ACC112 (cell line): Measurements from ENCODE around the gene FIBP.
A peak's percentile ranks its signal among the peaks of the same experiment; 100 is the strongest.

Source experiments
- H2AFZ ChIP-seq: fragments of 200-600 bp; sonication (generic); one replicate; pipeline ENCODE4 v1.6.0; 2017; ENCODE audit warnings: antibody characterized with exemption, low read length; ENCODE audit not compliant: unreplicated experiment
- H3K27ac ChIP-seq: fragments of 200-600 bp; sonication (generic); 2 replicates; pipeline ENCODE4 v1.5.1; 2014; ENCODE audit warnings: low read depth, mild to moderate bottlenecking, antibody characterized with exemption, low read length, moderate library complexity
- H3K27me3 ChIP-seq: fragments of 200-600 bp; sonication (generic); 2 replicates; pipeline ENCODE4 v1.6.1; 2014; ENCODE audit warnings: mild to moderate bottlenecking, antibody characterized with exemption, low read length, moderate library complexity, mixed read lengths; ENCODE audit not compliant: insufficient read depth
- H3K36me3 ChIP-seq: fragments of 200-600 bp; sonication (generic); 2 replicates; pipeline ENCODE4 v1.6.1; 2016; ENCODE audit warnings: mild to moderate bottlenecking, antibody characterized with exemption, low read length, moderate library complexity, mixed read lengths; ENCODE audit not compliant: insufficient read depth
- H3K4me1 ChIP-seq: fragments of 200-600 bp; sonication (generic); one replicate; pipeline ENCODE4 v1.6.1; 2016; ENCODE audit warnings: low read length, mixed read lengths; ENCODE audit not compliant: insufficient read depth, unreplicated experiment, control insufficient read depth
- H3K4me3 ChIP-seq: fragments of 200-600 bp; sonication (generic); 2 replicates; pipeline ENCODE4 v1.5.1; 2014; ENCODE audit warnings: mild to moderate bottlenecking, low read depth, low read length
- H3K79me2 ChIP-seq: fragments of 200-600 bp; sonication (generic); one replicate; pipeline ENCODE4 v1.6.0; 2016; ENCODE audit warnings: low read length; ENCODE audit not compliant: control insufficient read depth, unreplicated experiment, insufficient read depth

FIBP gene

GRCh38 chr11:65862941-65863888, 25.1 kb downstream of the FIBP start:
- Histone ChIP-seq H3K4me1 (peaks cover 19% of the 10 kb centered on the region), H3K27ac (no peak overlapping the region), H3K36me3 (peaks cover 25% of the 10 kb centered on the region; the same call in 1 of the 2 replicates), H2AFZ (no peak overlapping the region), H3K4me3 (no peak overlapping the region), H3K27me3 (no peaks in the 10 kb centered on the region), H3K79me2 (peaks cover 21% of the 10 kb centered on the region)

GRCh38 chr11:65862191-65862735, 26.0 kb downstream of the FIBP start:
- peak overlapping the region; percentile 99 for H3K4me3 ChIP-seq
- H3K4me1 ChIP-seq: peaks cover 19% of the 10 kb centered on the region
- H3K79me2 ChIP-seq: peaks cover 28% of the 10 kb centered on the region
- no peak overlapping the region for H3K27ac ChIP-seq
- peaks cover 15% of the 10 kb centered on the region; the same call in 1 of the 2 replicates for H3K36me3 ChIP-seq
- H3K27me3 ChIP-seq: no peaks in the 10 kb centered on the region
- no peak overlapping the region for H2AFZ ChIP-seq

- peak overlapping the region; percentile 99 for H3K4me3 ChIP-seq
- H3K27ac ChIP-seq: 0 out of 2 replicates have a peak overlapping the region, but pooled peaks have one; percentile 94
- peaks cover 34% of the 10 kb centered on the region for H3K79me2 ChIP-seq
- H3K36me3 ChIP-seq: peaks cover 11% of the 10 kb centered on the region; the same call in 1 of the 2 replicates
- no peaks in the 10 kb centered on the region for H3K27me3 ChIP-seq
- H3K4me1 ChIP-seq: peaks cover 19% of the 10 kb centered on the region
- no peak overlapping the region for H2AFZ ChIP-seq
Observed at GRCh38 chr11:65861533-65862183, 26.6 kb downstream of the FIBP start.

- Histone ChIP-seq H3K4me1 (peaks cover 19% of the 10 kb centered on the region), H3K79me2 (peaks cover 39% of the 10 kb centered on the region), H2AFZ (no peak overlapping the region), H3K36me3 (peaks cover 15% of the 10 kb centered on the region; the same call in 1 of the 2 replicates), H3K27ac (peak overlapping the region; percentile 94), H3K27me3 (no peaks in the 10 kb centered on the region), H3K4me3 (peak overlapping the region; percentile 99)
Observed at GRCh38 chr11:65861165-65861505, 27.1 kb downstream of the FIBP start.

- Histone ChIP-seq H3K27me3 (no peaks in the 10 kb centered on the region), H2AFZ (peak within 1 kb of the TSS; percentile 95), H3K4me3 (peak within 1 kb of the TSS; percentile 99), H3K27ac (peak within 1 kb of the TSS; percentile 94), H3K36me3 (peaks cover 17% of the 10 kb centered on the region; the same call in 1 of the 2 replicates), H3K4me1 (peaks cover 19% of the 10 kb centered on the region), H3K79me2 (peaks cover 45% of the 10 kb centered on the region)
Observed at GRCh38 chr11:65860278-65861164, 27.8 kb downstream of the FIBP start, which contains the start of gene MUS81. MUS81 (plus strand) TSS chr11:65860433; CDS start chr11:65860754, 321 bp downstream.

- peaks cover 52% of the 10 kb centered on the region for H3K79me2 ChIP-seq
- peak overlapping the region; percentile 94 for H3K27ac ChIP-seq
- peaks cover 19% of the 10 kb centered on the region for H3K4me1 ChIP-seq
- H3K4me3 ChIP-seq: peak overlapping the region; percentile 99
- H3K27me3 ChIP-seq: no peaks in the 10 kb centered on the region
- peak overlapping the region; percentile 95 for H2AFZ ChIP-seq
- H3K36me3 ChIP-seq: peaks cover 21% of the 10 kb centered on the region
Observed at GRCh38 chr11:65859812-65860277, 28.4 kb downstream of the FIBP start.

- Histone ChIP-seq H3K27ac (peak overlapping the region; percentile 94), H3K36me3 (peaks cover 24% of the 10 kb centered on the region), H3K27me3 (no peaks in the 10 kb centered on the region), H2AFZ (peak overlapping the region; percentile 95), H3K4me1 (peaks cover 19% of the 10 kb centered on the region), H3K4me3 (peak overlapping the region; percentile 99), H3K79me2 (peaks cover 57% of the 10 kb centered on the region)
Observed at GRCh38 chr11:65859095-65859811, 29.0 kb downstream of the FIBP start.

GRCh38 chr11:65858681-65859087, 29.6 kb downstream of the FIBP start:
- Histone ChIP-seq H2AFZ (peak overlapping the region; percentile 95), H3K4me1 (peaks cover 19% of the 10 kb centered on the region)

GRCh38 chr11:65857853-65858680, 30.2 kb downstream of the FIBP start, which contains the start of gene CFL1:
CFL1 (minus strand) TSS chr11:65858180; CDS start chr11:65858099, 81 bp downstream.
- Histone ChIP-seq H2AFZ (peak within 1 kb of the TSS; percentile 95), H3K27ac (peak within 1 kb of the TSS; percentile 94), H3K36me3 (peaks cover 31% of the 10 kb centered on the region), H3K4me3 (peak within 1 kb of the TSS; percentile 99), H3K27me3 (no peaks in the 10 kb centered on the region), H3K4me1 (peaks cover 17% of the 10 kb centered on the region), H3K79me2 (peaks cover 62% of the 10 kb centered on the region)

More at GRCh38 chr11:65858681-65859087, 29.6 kb downstream of the FIBP start:
- Histone ChIP-seq H3K27ac (peak overlapping the region; percentile 94), H3K36me3 (peaks cover 26% of the 10 kb centered on the region), H3K27me3 (no peaks in the 10 kb centered on the region), H3K79me2 (peaks cover 63% of the 10 kb centered on the region), H3K4me3 (peak overlapping the region; percentile 99)
